ENCODE results near the gene SGF29.

DNA sequence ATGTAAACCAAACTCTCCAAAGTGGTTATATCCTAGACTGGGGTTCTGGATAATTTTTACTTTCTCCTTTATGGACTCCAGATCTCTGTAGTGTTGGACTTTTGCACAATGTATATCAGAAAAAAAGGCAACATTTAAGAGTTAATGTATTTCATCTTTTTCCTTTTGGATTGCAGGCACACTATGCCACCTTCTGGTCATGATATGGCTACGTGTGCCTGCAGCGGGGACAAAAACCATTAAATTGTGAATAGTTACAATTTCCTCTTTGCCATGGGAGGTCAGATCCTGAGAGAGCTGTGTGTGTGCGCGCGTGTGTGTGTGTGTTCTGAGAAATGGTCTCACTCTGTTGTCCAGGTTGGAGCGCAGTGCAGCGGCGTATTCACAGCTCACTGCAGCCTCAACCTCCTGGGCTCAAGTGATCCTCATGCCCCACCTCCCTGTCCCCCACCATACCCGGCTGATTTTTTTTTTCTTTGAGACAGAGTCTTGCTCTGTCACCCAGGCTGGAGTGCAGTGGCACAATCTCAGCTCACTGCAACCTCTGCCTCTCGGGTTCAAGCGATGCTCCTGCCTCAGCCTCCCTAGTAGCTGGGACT, 4.3 kb upstream of the SGF29 start:
- no peak for TF ChIP-seq EZH2phosphoT487 (IDR thresholded peaks at IDR 0.05; ENCODE audit: borderline replicate concordance, low read length)
- TF ChIP-seq CTCF (conservative IDR thresholded peaks at IDR 0.05; ENCODE audit: low read depth, low read length): peak; percentile 74
- no peak for TF ChIP-seq EZH2 (IDR thresholded peaks at IDR 0.05; ENCODE audit: low read length, unreplicated experiment)
